GM19467 (cell line): ENCODE data around the gene PLD5.
"Not testable (repeated sequence)": the region's sequence is repeated elsewhere in the genome, so short reads cannot be mapped to it uniquely, and the experiment has no call there.

Source experiments
- ATAC-seq: cut with Tn5 transposase; IDR thresholded peaks from one replicate; pipeline ENCODE4 v1.9.1; 2021; ENCODE audit warnings: mild to moderate bottlenecking, moderate library complexity; ENCODE audit not compliant: unreplicated experiment

Gene PLD5

DNA sequence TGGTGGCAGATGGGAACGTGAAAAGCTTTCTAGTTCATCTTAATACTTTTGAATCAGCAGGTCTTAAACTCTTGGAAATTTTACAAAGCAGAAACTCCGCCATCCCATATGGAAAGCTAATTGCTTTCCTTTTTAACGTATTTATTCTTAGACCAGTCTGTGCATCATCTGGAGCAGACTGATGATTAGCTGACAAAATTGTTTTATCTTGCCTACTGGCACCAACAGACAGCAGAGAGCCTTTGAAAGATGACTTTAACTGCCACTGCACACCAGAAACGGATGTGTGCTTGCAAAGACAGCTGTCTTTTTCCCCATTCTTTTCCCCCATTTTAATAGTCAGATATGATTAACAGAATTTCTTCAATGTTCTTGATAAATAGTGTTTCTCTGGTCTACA lies 97.0 kb downstream of the PLD5 start:
- ATAC-seq: no peak

GRCh38 chr1:242426271-242426905 lies 98.1 kb downstream of the PLD5 start:
- no peak for ATAC-seq

- ATAC-seq: no peak
These were observed 99.3 kb downstream of the PLD5 start for GRCh38 chr1:242425232-242425631.

- no peak for ATAC-seq
These were observed 107.8 kb downstream of the PLD5 start for GRCh38 chr1:242416657-242417056.

GRCh38 chr1:242412921-242413320 lies 111.6 kb downstream of the PLD5 start:
- ATAC-seq: no peak

GRCh38 chr1:242411901-242412300 lies 112.6 kb downstream of the PLD5 start:
- ATAC-seq: no peak

DNA sequence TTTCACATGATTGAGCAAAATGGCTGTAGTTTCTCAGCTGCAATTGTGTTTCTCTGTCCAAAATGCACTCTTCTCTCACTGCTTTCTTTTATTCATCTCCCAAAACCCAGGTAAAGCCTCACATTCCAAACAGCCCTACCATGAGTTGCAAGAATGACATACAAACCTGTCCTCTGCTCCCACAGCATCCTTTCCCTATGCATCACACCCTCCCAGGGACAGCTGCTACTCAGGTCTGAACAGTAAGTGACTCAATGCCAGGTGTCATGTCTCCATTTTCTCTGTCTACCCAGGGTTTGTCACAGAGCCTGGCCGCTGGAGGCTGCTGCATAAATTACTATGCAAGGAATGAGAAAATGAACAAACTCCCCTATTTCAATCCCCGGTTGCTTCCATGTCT lies 118.5 kb downstream of the PLD5 start:
- ATAC-seq: no peak

DNA sequence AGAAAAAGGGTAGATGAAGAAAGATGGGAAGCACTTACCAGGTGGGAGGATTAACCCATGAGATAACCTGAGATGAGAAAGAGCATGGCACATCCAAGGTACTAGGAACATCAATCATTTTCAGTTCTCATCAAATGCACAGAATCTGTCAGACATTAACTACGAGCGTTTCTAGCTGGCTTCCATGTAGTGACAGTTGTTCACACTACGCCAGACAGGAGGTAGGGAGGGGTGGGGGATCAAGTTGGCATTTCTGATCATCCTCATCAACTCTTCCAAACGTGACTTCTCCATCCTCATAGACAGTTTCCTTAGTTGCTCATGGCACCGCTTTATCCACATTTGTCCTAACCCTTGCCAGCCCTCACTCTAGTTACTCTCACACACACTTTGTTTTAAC lies 120.2 kb downstream of the PLD5 start:
- no peak for ATAC-seq

- no peak for ATAC-seq
These were observed 121.5 kb downstream of the PLD5 start for GRCh38 chr1:242402956-242403355.

GRCh38 chr1:242401937-242402336 lies 122.6 kb downstream of the PLD5 start:
- no peak for ATAC-seq

DNA sequence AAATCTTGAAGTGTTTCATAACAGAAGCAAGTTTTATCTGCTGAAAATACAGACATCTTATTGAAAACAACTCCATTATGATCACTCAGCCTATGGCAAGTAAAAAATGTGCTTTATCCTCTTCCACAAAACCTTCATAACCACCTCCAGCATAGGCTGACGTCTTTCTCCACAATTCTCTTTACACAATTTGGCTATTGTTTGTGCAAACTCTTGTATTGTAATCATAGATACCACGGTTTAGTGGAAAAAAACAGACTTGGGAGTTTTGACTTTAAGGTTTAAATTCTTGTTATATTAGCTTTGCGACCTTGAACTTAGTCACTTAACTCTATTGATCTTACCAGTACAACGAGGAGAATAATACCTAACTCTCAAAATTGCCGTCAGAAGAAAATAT lies 126.1 kb downstream of the PLD5 start:
- no peak for ATAC-seq

GRCh38 chr1:242391896-242392295 lies 132.6 kb downstream of the PLD5 start:
- no peak for ATAC-seq

- ATAC-seq: not testable (repeated sequence)
These were observed 148.4 kb downstream of the PLD5 start for GRCh38 chr1:242376121-242376520.

DNA sequence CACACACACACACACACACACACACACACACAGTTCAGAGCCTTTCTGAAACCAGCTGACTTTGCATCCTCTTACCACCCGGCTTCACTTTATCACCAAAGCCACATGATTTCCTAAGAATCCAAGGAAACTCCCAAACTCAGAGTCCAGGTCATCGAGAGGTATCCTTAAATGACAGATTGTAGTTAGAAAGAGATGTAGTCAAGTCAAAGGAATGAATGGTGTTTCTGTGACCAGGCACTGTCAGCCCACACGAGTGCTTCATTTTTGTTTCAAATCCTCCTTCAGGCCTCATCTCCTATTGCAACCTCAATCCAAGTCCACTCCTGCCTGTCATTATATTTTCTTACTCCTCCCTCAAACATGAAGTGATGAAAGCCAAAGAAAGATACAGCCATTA lies 174.1 kb downstream of the PLD5 start:
- not testable (repeated sequence) for ATAC-seq

GRCh38 chr1:242349636-242350035 lies 174.9 kb downstream of the PLD5 start:
- ATAC-seq: no peak

DNA sequence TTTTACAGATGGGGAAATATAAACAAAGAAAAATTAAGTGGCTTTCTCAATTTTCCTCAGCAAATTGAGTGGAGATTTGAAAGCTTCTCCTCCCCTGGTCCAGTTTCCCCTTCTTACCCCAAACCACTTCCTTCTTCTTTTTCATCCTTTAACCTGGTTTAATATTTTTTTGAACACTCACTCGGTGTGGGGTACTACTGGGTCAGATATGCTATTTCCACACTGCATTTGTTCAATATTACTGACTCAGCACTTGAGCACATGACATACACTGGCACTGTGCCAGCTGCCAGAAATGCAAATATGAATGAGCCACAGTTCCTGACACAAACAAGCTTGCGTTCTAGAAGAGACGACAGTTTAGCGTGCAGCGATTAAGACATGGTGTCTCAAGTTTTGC lies 193.6 kb downstream of the PLD5 start:
- not testable (repeated sequence) for ATAC-seq

DNA sequence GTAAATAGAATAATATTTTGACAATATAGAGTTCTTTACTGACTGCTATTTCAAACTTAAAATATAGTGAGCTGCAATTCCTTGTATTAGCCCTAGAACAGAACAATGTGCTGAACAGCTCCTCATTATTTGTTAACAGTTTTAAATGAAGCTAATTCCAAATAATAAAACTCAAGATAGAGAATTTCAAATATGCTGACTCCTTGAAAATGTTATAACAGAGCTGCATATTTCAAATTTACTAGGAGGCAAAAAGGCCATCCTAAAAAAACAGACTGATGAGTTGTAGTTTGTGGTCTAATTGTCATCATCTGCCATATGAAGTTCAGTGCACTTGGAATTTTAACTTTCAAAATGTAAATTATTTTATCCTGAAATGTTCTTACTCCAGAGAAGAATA lies 197.1 kb downstream of the PLD5 start:
- not testable (repeated sequence) for ATAC-seq

DNA sequence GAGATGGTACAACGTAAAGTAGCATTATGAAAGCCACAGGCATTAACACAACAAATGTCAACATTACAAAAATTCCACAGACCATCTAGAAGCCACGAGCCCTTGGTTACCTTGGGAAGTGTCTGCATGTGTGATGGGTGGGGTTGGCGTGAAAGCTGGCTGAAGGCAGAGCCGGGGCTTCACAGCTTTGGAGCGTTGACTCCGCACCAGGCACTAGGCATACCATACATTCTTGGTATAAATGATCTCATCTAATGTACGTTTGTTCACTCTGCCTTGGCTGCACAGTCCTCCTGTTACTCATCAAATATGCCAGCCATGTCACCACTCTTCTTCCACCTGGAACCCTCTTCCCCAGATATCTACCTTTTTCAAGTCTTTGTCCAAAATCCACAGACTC lies 202.5 kb downstream of the PLD5 start:
- ATAC-seq: not testable (repeated sequence)

DNA sequence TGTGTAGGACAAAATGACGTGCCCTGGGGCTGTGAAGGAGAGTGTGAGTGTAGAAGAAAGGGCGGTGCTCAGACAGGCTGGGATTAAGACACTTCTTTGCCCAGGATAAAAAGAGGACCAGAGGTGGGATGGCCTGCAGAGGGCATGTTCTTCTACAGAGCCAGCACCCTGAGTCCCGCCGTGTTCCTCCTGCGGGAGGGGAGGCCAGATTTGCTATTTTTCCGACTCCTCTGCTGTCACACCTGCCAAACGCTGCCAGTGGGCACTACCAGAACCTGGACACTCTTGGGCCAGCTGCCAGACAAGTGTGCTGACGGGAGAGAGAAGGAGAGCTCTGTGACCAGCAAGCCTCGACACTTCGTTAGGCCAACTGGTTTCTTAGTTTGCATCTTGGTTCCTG lies 206.4 kb downstream of the PLD5 start:
- no peak for ATAC-seq

DNA sequence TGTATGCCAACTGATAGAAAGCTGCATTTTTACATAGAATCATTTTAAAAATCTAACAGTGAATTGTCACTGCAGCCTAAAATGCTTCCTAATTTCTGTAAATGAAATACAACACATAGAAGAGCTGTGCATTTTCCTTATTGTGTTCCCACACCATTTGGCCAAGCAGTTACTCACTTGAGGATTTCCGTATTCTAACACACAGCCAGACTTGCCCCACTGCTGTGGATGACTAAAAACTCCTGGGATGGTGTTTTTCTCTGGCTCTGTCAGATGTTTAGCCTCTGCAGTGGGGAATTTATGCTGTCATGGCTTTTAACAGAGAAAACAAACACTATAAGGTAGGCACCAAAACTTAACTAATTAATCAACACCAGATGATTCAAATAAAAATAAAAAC lies 209.6 kb downstream of the PLD5 start:
- ATAC-seq: not testable (repeated sequence)

DNA sequence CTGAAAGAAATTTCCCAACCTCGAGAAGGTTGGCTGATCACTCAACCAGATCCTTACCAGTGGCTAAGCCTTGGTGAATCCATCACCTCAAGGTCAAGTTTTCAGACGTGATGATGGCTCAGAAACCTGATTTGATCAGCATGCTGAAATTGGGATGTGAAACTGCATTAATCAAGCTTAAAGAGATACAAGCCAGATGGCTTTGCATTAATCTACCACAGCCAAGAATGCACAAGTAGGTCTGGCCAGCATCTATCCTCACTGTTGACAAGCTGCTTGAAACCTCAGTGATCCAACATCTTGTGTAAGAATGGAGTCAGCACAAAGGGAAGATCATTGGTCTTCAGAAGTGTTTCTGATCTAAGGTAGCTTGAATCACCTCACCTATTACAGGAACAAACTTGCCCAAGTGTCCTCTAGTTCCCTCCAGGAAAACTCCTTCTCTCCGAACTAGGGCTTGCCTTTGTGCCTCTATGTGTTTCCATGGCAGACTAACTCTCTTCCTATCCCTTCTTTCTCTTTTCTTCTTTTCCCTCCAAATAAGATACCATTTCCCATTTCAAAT lies 210.3 kb downstream of the PLD5 start:
- ATAC-seq: not testable (repeated sequence)

- not testable (repeated sequence) for ATAC-seq
These were observed 215.8 kb downstream of the PLD5 start for GRCh38 chr1:242308681-242309080.

DNA sequence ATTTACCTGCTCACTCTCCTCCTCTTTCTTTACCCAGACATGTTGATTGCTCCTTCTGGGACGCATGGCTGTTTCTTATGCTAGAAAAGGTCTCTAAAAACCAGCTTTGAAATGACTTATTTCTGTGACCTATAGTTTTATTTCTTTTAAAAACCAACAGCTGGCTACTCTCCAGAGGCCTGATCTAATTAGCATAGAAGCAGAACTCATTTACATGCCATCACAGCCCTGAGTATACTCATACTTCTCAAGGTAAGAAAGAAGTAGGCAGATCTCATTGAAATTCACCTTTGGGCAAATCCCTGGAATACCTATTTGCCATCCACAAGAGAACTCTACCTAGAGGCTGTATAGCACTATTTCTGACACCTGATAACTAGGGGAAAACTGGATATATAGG lies 230.7 kb downstream of the PLD5 start:
- ATAC-seq: not testable (repeated sequence)
